Hypothalamus (tissue), 51 donors: Measurements from ENCODE around the gene RBM43.
"Not testable (repeated sequence)": the region's sequence is repeated elsewhere in the genome, so short reads cannot be mapped to it uniquely, and the experiment has no call there.

Experiments used
- DNase-seq, 51 donors: peaks; one replicate each; lab custom pipeline; 2025; lab: John Stamatoyannopoulos, UW

Gene RBM43

GRCh38 chr2:151261231-151261976 is at the start of gene RBM43:
TSS of gene RBM43 (minus strand) at chr2:151261863. CDS start at chr2:151261727, 136 bp downstream.
- DNase-seq: peak in 50 of 51 donors; percentile 16 to 88 (median 63)

GRCh38 chr2:151310313-151310712 is 48.6 kb upstream of the RBM43 start:
- DNase-seq: not testable (repeated sequence)

- DNase-seq: no peak
Measured at GRCh38 chr2:151306621-151307020, 45.0 kb upstream of the RBM43 start.

GRCh38 chr2:151305129-151305691 is 43.5 kb upstream of the RBM43 start:
- no peak for DNase-seq

GRCh38 chr2:151302879-151303278 is 41.2 kb upstream of the RBM43 start:
- DNase-seq: no peak

GRCh38 chr2:151302404-151302803 is 40.7 kb upstream of the RBM43 start:
- DNase-seq: no peak

- DNase-seq: no peak
Measured at GRCh38 chr2:151299920-151300539, 38.4 kb upstream of the RBM43 start.

GRCh38 chr2:151297882-151298281 is 36.2 kb upstream of the RBM43 start:
- DNase-seq: no peak

GRCh38 chr2:151295926-151296325 is 34.3 kb upstream of the RBM43 start:
- not testable (repeated sequence) for DNase-seq

- no peak for DNase-seq
Measured at GRCh38 chr2:151292546-151292945, 30.9 kb upstream of the RBM43 start.

GRCh38 chr2:151292141-151292540 is 30.5 kb upstream of the RBM43 start:
- no peak for DNase-seq

GRCh38 chr2:151291224-151291623 is 29.6 kb upstream of the RBM43 start:
- no peak for DNase-seq

GRCh38 chr2:151289972-151290866 is 28.6 kb upstream of the RBM43 start:
- DNase-seq: peak in 1 of 51 donors; percentile 23

- no peak for DNase-seq
Measured at GRCh38 chr2:151287513-151288250, 26.0 kb upstream of the RBM43 start.

- no peak for DNase-seq
Measured at GRCh38 chr2:151282401-151282800, 20.7 kb upstream of the RBM43 start.

- DNase-seq: no peak
Measured at GRCh38 chr2:151280271-151280670, 18.6 kb upstream of the RBM43 start.

- DNase-seq: no peak
Measured at GRCh38 chr2:151278487-151278886, 16.8 kb upstream of the RBM43 start.

- DNase-seq: no peak
Measured at GRCh38 chr2:151277067-151277466, 15.4 kb upstream of the RBM43 start.

- no peak for DNase-seq
Measured at GRCh38 chr2:151275291-151275690, 13.6 kb upstream of the RBM43 start.

- DNase-seq: no peak
Measured at GRCh38 chr2:151271824-151272223, 10.2 kb upstream of the RBM43 start.
